ENCODE results near the gene MED25. TPM values are rescaled to one million over a fixed set of nuclear protein-coding genes. Genes with fewer than 3 reads are reported as not detected.

The MED25 gene
- polyA plus RNA-seq (ENCODE audit: low read depth in 6 of 6) = 10 to 100 TPM; 21.2 to 49.7 (median 28.9) TPM

- Mint-ChIP-seq H3K9me3 (no peaks in the 10 kb centered on the region), H3K27me3 (no peaks in the 10 kb centered on the region), H3K4me1 (peaks cover 25 to 45% (median 40%) of the 10 kb centered on the region in 3 donors), H3K27ac (peak within 1 kb of the TSS; percentile 100), H3K36me3 (peaks cover 2% of the 10 kb centered on the region in 2 donors), H3K4me3 (peak within 1 kb of the TSS; percentile 91 to 100 (median 100))
- ATAC-seq (ENCODE audit: low read depth in 2 of 2) = peak; percentile 53 to 58
- DNase-seq = peak; percentile 93
Measured at GRCh38 chr19:49817964-49818648, at the start of gene MED25. MED25 (plus strand) TSS chr19:49818289; CDS start chr19:49818342, 53 bp downstream.

- Mint-ChIP-seq H3K27ac (no peak overlapping the region), H3K4me1 (peaks cover 54 to 55% (median 55%) of the 10 kb centered on the region in 3 donors), H3K36me3 (peaks cover 0 to 10% of the 10 kb centered on the region in 2 donors), H3K27me3 (no peaks in the 10 kb centered on the region), H3K9me3 (no peaks in the 10 kb centered on the region), H3K4me3 (peak overlapping the region in 1 of 8 donors; percentile 79)
- DNase-seq (no peak), ATAC-seq (ENCODE audit: low read depth in 2 of 2) (no peak)
Measured at GRCh38 chr19:49770529-49770928, 47.6 kb upstream of the MED25 start.

GRCh38 chr19:49771674-49772139 is 46.4 kb upstream of the MED25 start:
- ATAC-seq (ENCODE audit: low read depth in 2 of 2) = no peak
- peaks cover 52 to 57% (median 54%) of the 10 kb centered on the region in 3 donors for H3K4me1 Mint-ChIP-seq
- H3K27ac Mint-ChIP-seq = peak overlapping the region in 2 of 6 donors; percentile 39 to 69
- peaks cover 0 to 10% of the 10 kb centered on the region in 2 donors for H3K36me3 Mint-ChIP-seq
- no peaks in the 10 kb centered on the region for H3K27me3 Mint-ChIP-seq
- no peak for DNase-seq
- peak overlapping the region in 1 of 8 donors; percentile 40 for H3K4me3 Mint-ChIP-seq
- H3K9me3 Mint-ChIP-seq = no peaks in the 10 kb centered on the region

- H3K36me3 Mint-ChIP-seq = peaks cover 0 to 10% of the 10 kb centered on the region in 2 donors
- peak overlapping the region in 1 of 6 donors; percentile 65 for H3K27ac Mint-ChIP-seq
- peaks cover 44 to 48% (median 47%) of the 10 kb centered on the region in 3 donors for H3K4me1 Mint-ChIP-seq
- no peaks in the 10 kb centered on the region for H3K27me3 Mint-ChIP-seq
- H3K9me3 Mint-ChIP-seq = no peaks in the 10 kb centered on the region
- DNase-seq (no peak), ATAC-seq (ENCODE audit: low read depth in 2 of 2) (no peak)
- peak overlapping the region in 1 of 8 donors; percentile 16 for H3K4me3 Mint-ChIP-seq
Measured at GRCh38 chr19:49772850-49773432, 45.1 kb upstream of the MED25 start.

GRCh38 chr19:49773663-49774350 is 44.3 kb upstream of the MED25 start:
- H3K27ac Mint-ChIP-seq = peak overlapping the region in 1 of 6 donors; percentile 63
- H3K9me3 Mint-ChIP-seq = no peaks in the 10 kb centered on the region
- ATAC-seq (ENCODE audit: low read depth in 2 of 2) (no peak), DNase-seq (no peak)
- H3K4me3 Mint-ChIP-seq = peak overlapping the region in 1 of 8 donors; percentile 16
- H3K4me1 Mint-ChIP-seq = peaks cover 37 to 44% (median 39%) of the 10 kb centered on the region in 3 donors
- H3K36me3 Mint-ChIP-seq = peaks cover 0 to 10% of the 10 kb centered on the region in 2 donors
- H3K27me3 Mint-ChIP-seq = no peaks in the 10 kb centered on the region

- Mint-ChIP-seq H3K36me3 (peaks cover 0 to 10% of the 10 kb centered on the region in 2 donors), H3K27ac (peak overlapping the region in 1 of 6 donors; percentile 36), H3K27me3 (no peaks in the 10 kb centered on the region), H3K9me3 (no peaks in the 10 kb centered on the region), H3K4me1 (peaks cover 36 to 41% (median 38%) of the 10 kb centered on the region in 3 donors), H3K4me3 (no peak overlapping the region)
- no peak for DNase-seq
- ATAC-seq (ENCODE audit: low read depth in 2 of 2) = no peak
Measured at GRCh38 chr19:49774969-49775368, 43.1 kb upstream of the MED25 start.

- H3K9me3 Mint-ChIP-seq = no peaks in the 10 kb centered on the region
- no peak overlapping the region for H3K4me3 Mint-ChIP-seq
- no peaks in the 10 kb centered on the region for H3K27me3 Mint-ChIP-seq
- peaks cover 0 to 10% of the 10 kb centered on the region in 2 donors for H3K36me3 Mint-ChIP-seq
- peaks cover 39 to 43% (median 40%) of the 10 kb centered on the region in 3 donors for H3K4me1 Mint-ChIP-seq
- H3K27ac Mint-ChIP-seq = no peak overlapping the region
- no peak for ATAC-seq (ENCODE audit: low read depth in 2 of 2)
- no peak for DNase-seq
Measured at GRCh38 chr19:49775742-49776370, 42.2 kb upstream of the MED25 start.

GRCh38 chr19:49776371-49776764 is 41.7 kb upstream of the MED25 start:
- H3K36me3 Mint-ChIP-seq = peaks cover 0 to 10% of the 10 kb centered on the region in 2 donors
- no peaks in the 10 kb centered on the region for H3K9me3 Mint-ChIP-seq
- no peaks in the 10 kb centered on the region for H3K27me3 Mint-ChIP-seq
- H3K4me3 Mint-ChIP-seq = no peak overlapping the region
- H3K4me1 Mint-ChIP-seq = peaks cover 44 to 48% (median 44%) of the 10 kb centered on the region in 3 donors
- ATAC-seq (ENCODE audit: low read depth in 2 of 2) = no peak
- peak overlapping the region in 2 of 6 donors; percentile 47 to 72 for H3K27ac Mint-ChIP-seq
- no peak for DNase-seq

- H3K4me1 Mint-ChIP-seq = peaks cover 30 to 38% (median 38%) of the 10 kb centered on the region in 3 donors
- H3K27me3 Mint-ChIP-seq = no peaks in the 10 kb centered on the region
- ATAC-seq (ENCODE audit: low read depth in 2 of 2) (peak; percentile 73 to 74), DNase-seq (peak; percentile 17)
- peaks cover 11 to 19% of the 10 kb centered on the region in 2 donors for H3K36me3 Mint-ChIP-seq
- H3K9me3 Mint-ChIP-seq = no peaks in the 10 kb centered on the region
- peak overlapping the region in 6 of 8 donors; percentile 19 to 82 (median 50) for H3K4me3 Mint-ChIP-seq
- peak overlapping the region; percentile 33 to 91 (median 80) for H3K27ac Mint-ChIP-seq
Measured at GRCh38 chr19:49779731-49780555, 38.1 kb upstream of the MED25 start.

GRCh38 chr19:49780861-49781260 is 37.2 kb upstream of the MED25 start:
- Mint-ChIP-seq H3K9me3 (no peaks in the 10 kb centered on the region), H3K27me3 (no peaks in the 10 kb centered on the region), H3K27ac (peak overlapping the region in 4 of 6 donors; percentile 74 to 91 (median 84)), H3K4me3 (peak overlapping the region in 4 of 8 donors; percentile 32 to 82 (median 69)), H3K4me1 (peaks cover 30 to 44% (median 43%) of the 10 kb centered on the region in 3 donors), H3K36me3 (peaks cover 16 to 25% of the 10 kb centered on the region in 2 donors)
- DNase-seq = no peak
- ATAC-seq (ENCODE audit: low read depth in 2 of 2) = no peak

- Mint-ChIP-seq H3K27ac (peak overlapping the region in 4 of 6 donors; percentile 49 to 91 (median 84)), H3K27me3 (no peaks in the 10 kb centered on the region), H3K9me3 (no peaks in the 10 kb centered on the region), H3K4me3 (peak overlapping the region in 1 of 8 donors; percentile 46), H3K4me1 (peaks cover 31 to 41% (median 39%) of the 10 kb centered on the region in 3 donors), H3K36me3 (peaks cover 16 to 25% of the 10 kb centered on the region in 2 donors)
- no peak for DNase-seq
- no peak for ATAC-seq (ENCODE audit: low read depth in 2 of 2)
Measured at GRCh38 chr19:49781394-49781793, 36.7 kb upstream of the MED25 start.

- Mint-ChIP-seq H3K27ac (no peak overlapping the region), H3K9me3 (no peaks in the 10 kb centered on the region), H3K4me3 (no peak overlapping the region), H3K27me3 (no peaks in the 10 kb centered on the region), H3K4me1 (peaks cover 32 to 42% (median 37%) of the 10 kb centered on the region in 3 donors), H3K36me3 (peaks cover 16 to 25% of the 10 kb centered on the region in 2 donors)
- ATAC-seq (ENCODE audit: low read depth in 2 of 2) = no peak
- no peak for DNase-seq
Measured at GRCh38 chr19:49782515-49782914, 35.6 kb upstream of the MED25 start.

Data from naive B cell (primary cell).